Muscle layer of colon (tissue), 2 donors: Measurements from ENCODE around the gene PLIN4.
"Not testable (repeated sequence)": the region's sequence is repeated elsewhere in the genome, so short reads cannot be mapped to it uniquely, and the experiment has no call there.

Experiments
- H3K27ac ChIP-seq: one replicate; pipeline ENCODE4 v1.7.0; 2013; ENCODE audit warnings: low read depth, mild to moderate bottlenecking, low read length, moderate library complexity
- H3K27me3 ChIP-seq, 2 donors: one replicate each; pipeline ENCODE4 v1.7.0; 2013; ENCODE audit warnings: low read length in 2 of 2, mild to moderate bottlenecking in 2 of 2; ENCODE audit not compliant: insufficient read depth in 2 of 2, control insufficient read depth in 1 of 2
- H3K36me3 ChIP-seq: one replicate; pipeline ENCODE4 v1.7.0; 2013; ENCODE audit warnings: mild to moderate bottlenecking, low read length; ENCODE audit not compliant: insufficient read depth
- H3K4me1 ChIP-seq: one replicate; pipeline ENCODE4 v1.7.0; 2013; ENCODE audit warnings: mild to moderate bottlenecking, low read length; ENCODE audit not compliant: insufficient read depth
- H3K4me3 ChIP-seq, 2 donors: one replicate each; pipeline ENCODE4 v1.7.0; 2013; ENCODE audit warnings: low read length in 2 of 2, low read depth in 1 of 2, mild to moderate bottlenecking in 1 of 2, moderate library complexity in 1 of 2
- H3K9ac ChIP-seq: one replicate; pipeline ENCODE4 v1.7.0; 2013; ENCODE audit warnings: low read length
- H3K9me3 ChIP-seq: one replicate; pipeline ENCODE4 v1.7.0; 2013; ENCODE audit warnings: mild to moderate bottlenecking, low read length
- donor health status: abdominal sarcoma.
- donor health status: Adenocarcinoma of cecum.

The PLIN4 gene

DNA sequence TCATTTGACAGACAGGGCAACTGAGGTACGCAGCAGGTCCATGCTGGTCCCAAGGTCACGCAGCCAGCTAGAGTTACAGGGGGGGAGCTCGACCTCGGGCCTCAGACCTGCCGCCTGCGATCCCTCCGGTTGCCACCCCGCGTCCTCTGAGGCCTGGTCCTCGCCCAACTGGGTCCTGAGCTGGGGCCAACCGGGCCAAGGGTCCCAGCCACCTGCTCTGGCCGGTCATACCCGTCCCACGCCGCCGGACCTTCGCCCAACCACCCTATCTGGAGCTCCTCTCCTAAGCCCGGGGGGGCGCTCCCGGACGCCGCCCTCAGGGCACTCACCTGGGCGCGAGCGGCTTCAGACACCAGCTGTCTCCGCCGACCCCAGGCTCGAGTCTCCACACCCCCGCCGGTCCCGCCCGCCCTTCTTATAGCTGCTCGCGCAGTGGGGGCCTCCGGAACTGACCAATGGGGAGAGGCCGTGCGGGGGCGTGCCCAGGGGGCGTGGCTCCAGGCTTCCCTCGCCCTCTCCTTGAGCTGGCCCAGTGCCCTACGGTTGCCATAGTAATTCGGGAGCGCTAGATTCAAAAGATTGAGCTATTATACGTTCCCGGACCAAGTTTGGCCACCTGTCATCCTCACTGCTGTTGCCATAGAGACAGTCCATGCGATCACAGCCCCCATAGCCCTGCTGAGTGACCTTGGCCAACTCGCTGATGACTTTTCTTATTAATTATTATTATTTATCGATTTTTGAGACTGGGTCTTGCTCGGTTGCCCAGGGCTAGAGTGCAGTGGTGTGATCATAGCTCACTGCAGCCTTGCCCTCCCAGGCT, 16.8 kb upstream of the PLIN4 start, which contains the start of gene PLIN5:
Gene PLIN5 (minus strand): TSS at position 389 of the 823 bp plus-strand sequence. CDS start 1,150 bp downstream, outside the sequence.
- Histone ChIP-seq H3K4me3 (no peak within 1 kb of the TSS), H3K9me3 (no peaks in the 10 kb centered on the region), H3K36me3 (no peaks in the 10 kb centered on the region), H3K4me1 (no peaks in the 10 kb centered on the region), H3K27me3 (peaks cover 0 to 18% of the 10 kb centered on the region in 2 donors), H3K9ac (no peak within 1 kb of the TSS), H3K27ac (no peak within 1 kb of the TSS)

DNA sequence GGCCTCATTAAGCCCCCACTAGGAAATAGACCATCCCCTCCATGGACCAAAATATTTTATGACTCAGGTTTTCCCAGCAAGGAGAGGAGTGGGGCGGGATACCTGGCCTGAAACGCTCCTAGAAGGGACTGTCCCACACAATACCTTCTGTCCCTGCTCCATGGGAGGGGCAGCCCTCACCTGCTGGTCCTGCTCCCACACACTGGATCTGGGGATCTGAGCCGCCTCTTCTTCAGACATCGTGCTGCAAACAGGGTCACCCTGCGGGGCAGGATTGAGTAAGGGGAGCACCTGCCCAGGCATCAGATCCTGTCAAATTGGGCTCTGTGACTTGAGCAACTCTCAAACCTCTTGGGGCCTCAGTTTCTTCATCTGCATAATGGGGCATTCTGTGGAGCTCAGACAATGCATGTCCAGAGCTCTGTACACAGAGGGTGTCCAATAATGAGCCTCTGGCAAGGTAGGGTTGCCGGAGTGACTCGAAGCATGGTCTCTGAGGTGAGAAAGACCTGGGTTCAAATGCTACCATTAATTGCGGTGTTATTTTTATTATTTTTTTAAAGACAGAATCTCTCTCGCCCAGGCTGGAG, 15.6 kb upstream of the PLIN4 start:
- Histone ChIP-seq H3K27ac (no peak overlapping the region), H3K27me3 (peaks cover 0 to 18% of the 10 kb centered on the region in 2 donors), H3K9me3 (no peaks in the 10 kb centered on the region), H3K9ac (no peak overlapping the region), H3K4me3 (no peak overlapping the region), H3K36me3 (no peaks in the 10 kb centered on the region), H3K4me1 (no peaks in the 10 kb centered on the region)

DNA sequence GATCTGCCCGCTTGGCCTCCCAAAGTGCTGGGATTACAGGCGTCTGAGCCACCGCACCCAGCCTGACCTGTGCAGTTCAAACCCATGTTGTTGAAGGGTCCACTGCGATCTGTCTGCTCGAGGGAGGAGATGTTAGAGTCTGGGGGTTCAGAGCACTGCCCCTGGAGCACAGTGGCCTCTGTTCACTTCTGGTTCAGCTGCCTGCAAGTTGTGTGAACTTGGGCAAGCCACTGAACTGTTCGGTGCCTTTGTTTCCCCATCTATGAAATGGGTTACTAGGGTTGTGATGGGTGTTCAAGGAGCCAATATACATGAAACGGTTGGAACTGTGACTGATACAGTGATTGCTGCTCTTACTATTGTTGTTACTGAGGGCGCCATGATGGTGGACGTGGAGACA, 15.0 kb upstream of the PLIN4 start:
- H3K36me3 ChIP-seq: no peaks in the 10 kb centered on the region
- no peak overlapping the region for H3K9ac ChIP-seq
- no peak overlapping the region for H3K27ac ChIP-seq
- no peak overlapping the region for H3K4me3 ChIP-seq
- H3K9me3 ChIP-seq: no peaks in the 10 kb centered on the region
- H3K4me1 ChIP-seq: no peaks in the 10 kb centered on the region
- H3K27me3 ChIP-seq: peaks cover 0 to 13% of the 10 kb centered on the region in 2 donors

DNA sequence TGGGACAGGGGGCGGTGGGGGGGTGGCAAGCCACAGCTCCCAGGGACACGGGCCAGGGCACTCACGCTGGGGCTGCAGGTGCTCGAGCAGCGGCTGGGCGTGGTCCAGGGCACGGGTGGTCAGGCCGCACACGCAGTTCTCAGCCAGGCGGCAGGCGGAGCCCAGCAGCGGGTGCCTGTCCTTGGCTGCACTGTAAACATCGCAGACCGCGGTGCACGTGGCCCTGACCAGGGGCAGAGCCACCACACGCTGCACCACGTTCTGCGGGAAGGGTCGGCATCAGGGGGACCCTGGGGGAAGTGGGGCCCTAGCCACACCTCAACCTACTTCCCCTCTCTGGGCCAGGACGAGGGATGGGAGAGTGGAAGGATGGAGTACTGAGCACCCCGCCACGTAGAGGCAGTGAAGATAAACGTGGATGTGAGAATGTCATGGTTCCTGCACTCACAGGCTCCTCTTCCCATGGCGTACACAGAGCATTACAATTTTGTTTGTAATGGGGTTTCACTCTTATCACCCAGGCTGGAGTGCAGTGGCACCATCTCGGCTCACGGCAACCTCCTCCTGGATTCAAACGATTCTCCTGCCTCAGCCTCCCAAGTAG, 13.4 kb upstream of the PLIN4 start:
- H3K9me3 ChIP-seq: no peaks in the 10 kb centered on the region
- no peak overlapping the region for H3K4me3 ChIP-seq
- no peaks in the 10 kb centered on the region for H3K36me3 ChIP-seq
- H3K27ac ChIP-seq: no peak overlapping the region
- no peaks in the 10 kb centered on the region for H3K4me1 ChIP-seq
- H3K9ac ChIP-seq: no peak overlapping the region
- H3K27me3 ChIP-seq: peaks cover 0 to 8% of the 10 kb centered on the region in 2 donors

DNA sequence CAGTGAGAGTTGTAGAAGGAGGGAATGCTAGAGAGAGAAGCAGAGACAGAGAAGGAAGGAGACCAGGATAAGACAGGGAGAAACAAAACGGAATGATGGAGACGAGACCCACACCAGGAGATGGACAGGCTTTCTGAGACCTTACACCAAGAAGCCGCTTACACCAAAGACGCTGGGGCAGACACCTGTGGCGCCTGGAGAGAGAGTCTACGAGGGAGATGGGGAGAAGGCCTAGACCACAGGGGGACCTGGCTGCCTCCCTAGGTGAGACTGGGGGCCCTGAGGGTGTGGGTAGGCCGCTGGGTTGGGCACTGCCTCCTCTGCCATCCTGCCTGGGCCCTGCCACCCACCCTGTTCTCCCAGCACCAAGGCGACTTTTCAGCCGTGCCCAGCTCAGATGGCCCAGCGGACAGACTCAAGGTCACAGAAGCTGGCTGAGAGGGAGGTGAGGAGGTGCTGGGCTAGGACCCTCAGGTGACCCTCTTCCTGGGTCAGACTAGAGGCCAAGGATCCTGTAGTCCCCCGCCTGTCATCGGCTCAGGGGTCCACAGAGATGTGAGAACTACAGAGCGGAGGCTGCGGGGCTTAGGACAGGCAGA, 11.7 kb upstream of the PLIN4 start:
- Histone ChIP-seq H3K27me3 (peaks cover 0 to 5% of the 10 kb centered on the region in 2 donors), H3K4me3 (no peak overlapping the region), H3K9ac (no peak overlapping the region), H3K27ac (no peak overlapping the region), H3K4me1 (no peaks in the 10 kb centered on the region), H3K9me3 (no peaks in the 10 kb centered on the region), H3K36me3 (no peaks in the 10 kb centered on the region)

DNA sequence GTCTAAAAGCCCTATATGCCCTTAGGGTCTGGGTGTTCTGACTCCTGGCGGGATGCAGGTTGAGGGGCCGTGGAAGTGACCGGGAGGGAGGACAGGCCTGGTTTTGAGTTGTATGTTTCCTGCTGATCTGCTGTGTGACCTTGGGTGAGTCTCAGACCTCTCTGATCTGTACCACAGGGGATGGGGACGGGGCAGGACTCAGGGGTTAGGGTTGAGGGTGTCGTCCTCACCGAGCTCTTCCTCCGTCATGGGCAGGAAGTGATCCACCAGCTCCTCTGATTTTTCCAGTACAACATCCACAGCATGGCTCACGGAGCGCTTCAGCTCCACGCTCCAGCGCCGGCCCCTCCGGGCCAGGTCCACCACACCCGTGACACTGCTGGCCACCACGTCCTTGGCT, 10.6 kb upstream of the PLIN4 start:
- H3K4me1 ChIP-seq: no peaks in the 10 kb centered on the region
- H3K27ac ChIP-seq: no peak overlapping the region
- no peak overlapping the region for H3K9ac ChIP-seq
- H3K4me3 ChIP-seq: no peak overlapping the region
- H3K27me3 ChIP-seq: peaks cover 0 to 3% of the 10 kb centered on the region in 2 donors
- H3K36me3 ChIP-seq: no peaks in the 10 kb centered on the region
- H3K9me3 ChIP-seq: no peaks in the 10 kb centered on the region

DNA sequence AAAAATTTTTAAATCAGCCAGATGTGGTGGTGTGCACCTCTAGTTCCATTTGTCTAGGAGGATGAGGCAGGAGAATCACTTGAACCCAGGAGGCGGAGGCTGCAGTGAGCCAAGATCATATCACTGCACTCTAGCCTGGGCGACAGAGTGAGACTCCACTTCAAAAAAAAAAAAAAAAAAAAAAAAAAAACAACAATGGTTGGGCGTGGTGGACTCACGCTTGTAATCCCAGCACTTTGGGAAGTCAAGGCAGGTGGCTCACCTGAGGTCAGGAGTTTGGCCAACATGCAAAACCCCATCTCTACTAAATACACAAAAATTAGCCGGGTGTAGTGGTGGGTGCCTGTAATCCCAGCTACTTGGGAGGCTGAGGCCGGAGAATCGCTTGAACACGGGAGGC, 9.1 kb upstream of the PLIN4 start:
- not testable (repeated sequence) for H3K4me3 ChIP-seq, H3K9me3 ChIP-seq, H3K36me3 ChIP-seq, H3K9ac ChIP-seq, H3K27me3 ChIP-seq, H3K27ac ChIP-seq, H3K4me1 ChIP-seq

DNA sequence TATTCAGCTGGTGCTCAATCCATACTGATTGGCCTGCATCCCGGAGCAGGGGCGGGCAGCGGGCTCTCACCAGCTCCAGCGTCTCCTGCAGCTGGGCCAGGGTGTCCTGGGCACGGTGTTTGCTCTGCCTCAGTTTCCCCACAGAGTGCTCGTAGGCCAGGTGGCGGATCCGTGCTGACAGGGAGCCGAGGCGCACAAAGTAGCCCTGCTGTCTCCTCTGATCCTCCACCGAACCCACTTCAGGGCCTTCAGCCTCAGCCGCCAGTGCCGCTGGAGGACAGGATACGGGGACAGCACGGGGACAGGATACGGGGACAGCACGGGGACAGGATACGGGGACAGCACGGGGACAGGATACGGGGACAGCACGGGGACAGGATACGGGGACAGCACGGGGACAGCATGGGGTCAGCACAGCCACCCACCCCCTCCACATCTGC, 7.3 kb upstream of the PLIN4 start:
- Histone ChIP-seq H3K27me3 (no peaks in the 10 kb centered on the region), H3K4me1 (peaks cover 11% of the 10 kb centered on the region), H3K9ac (no peak overlapping the region), H3K36me3 (no peaks in the 10 kb centered on the region), H3K9me3 (no peaks in the 10 kb centered on the region), H3K27ac (no peak overlapping the region), H3K4me3 (no peak overlapping the region)

DNA sequence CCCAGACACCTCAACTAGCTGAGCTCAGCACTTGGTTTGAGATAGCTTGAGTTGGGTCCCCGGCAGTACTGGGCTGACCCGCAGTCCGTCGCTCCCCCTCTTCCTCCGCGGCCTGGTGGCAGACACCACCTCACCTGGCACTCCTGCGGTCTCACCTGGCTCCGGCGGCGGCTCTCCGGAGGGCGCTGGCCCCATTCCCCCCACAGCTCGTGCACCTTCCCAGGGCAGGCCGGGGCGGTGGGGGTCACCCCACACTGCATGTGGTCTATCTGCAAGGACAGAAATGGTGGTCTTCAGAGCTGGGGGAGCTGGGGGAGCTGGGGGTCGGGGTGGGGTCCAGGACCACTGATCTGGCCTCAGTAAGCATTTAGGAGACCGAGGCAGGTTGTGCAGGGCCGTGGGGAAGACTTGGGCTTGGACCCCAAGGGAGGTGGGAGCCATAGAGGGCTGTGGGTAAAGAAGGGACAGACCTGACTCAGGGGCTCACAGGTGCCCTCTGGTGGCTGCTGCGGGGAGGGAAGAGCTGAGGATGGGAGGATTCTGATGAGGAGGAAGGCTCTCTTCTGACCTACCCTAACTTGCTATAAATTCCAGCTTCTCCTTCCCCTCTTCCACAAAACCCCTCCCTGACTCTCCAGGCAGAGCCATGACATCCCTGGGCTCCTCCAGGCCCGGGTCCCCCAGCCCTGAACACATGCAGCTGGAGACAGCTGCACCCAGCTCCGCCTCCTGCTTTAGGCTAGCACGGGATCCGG, 6.7 kb upstream of the PLIN4 start:
- Histone ChIP-seq H3K27me3 (no peaks in the 10 kb centered on the region), H3K4me1 (peaks cover 13% of the 10 kb centered on the region), H3K4me3 (no peak overlapping the region), H3K27ac (no peak overlapping the region), H3K9me3 (no peaks in the 10 kb centered on the region), H3K9ac (no peak overlapping the region), H3K36me3 (no peaks in the 10 kb centered on the region)

DNA sequence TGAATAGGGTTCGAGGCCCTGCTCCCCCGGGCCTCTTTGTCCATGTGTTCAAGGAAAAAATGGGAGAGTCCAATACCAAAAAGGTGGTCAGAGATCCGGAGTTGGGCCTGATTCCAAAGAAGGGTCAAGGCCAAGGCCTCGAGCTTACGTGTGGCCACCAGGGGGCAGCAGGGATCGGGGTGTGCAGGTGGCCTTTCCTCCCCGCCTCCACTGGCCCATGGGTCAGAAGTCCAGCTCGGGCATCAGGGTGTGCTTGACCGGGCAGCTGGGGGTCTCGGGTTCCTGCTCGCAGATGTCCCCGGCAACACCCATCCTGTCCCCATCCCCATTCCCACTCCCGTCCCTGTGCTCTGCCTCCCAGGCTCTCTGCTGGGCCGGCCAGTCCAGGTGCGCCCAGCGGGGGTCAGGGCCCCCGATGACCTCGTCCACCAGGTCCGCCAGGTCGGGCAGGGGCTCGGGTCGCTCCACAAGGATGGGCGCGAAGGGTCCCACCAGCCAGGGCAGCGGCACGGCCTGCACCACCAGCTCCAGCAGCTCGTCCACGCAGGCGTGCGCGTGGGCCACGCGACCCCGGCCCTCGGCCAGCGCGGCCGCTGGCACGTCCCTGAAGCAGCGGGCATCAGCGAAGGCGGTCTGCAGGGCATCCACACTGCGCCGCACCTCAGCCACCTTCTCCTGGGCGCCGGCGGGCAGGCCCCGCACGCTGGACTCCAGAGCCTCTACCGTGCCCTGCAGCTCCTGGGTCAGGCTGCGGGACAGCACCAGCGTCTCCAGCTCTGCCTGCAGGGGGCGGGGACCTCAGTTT, 5.2 kb upstream of the PLIN4 start:
- Histone ChIP-seq H3K4me3 (no peak overlapping the region), H3K27me3 (no peaks in the 10 kb centered on the region), H3K9ac (no peak overlapping the region), H3K36me3 (no peaks in the 10 kb centered on the region), H3K9me3 (no peaks in the 10 kb centered on the region), H3K27ac (no peak overlapping the region), H3K4me1 (peaks cover 26% of the 10 kb centered on the region)
